GM18519 (cell line): ENCODE results near the gene GRID1.

Experiments used
- ATAC-seq: cut with Tn5 transposase; IDR thresholded peaks from one replicate; pipeline ENCODE4 v1.9.1; 2021; ENCODE audit warnings: mild to moderate bottlenecking, moderate library complexity; ENCODE audit not compliant: unreplicated experiment, low FRiP score

GRID1 gene

GRCh38 chr10:86199041-86199440 lies 167.6 kb downstream of the GRID1 start:
- ATAC-seq: no peak

DNA sequence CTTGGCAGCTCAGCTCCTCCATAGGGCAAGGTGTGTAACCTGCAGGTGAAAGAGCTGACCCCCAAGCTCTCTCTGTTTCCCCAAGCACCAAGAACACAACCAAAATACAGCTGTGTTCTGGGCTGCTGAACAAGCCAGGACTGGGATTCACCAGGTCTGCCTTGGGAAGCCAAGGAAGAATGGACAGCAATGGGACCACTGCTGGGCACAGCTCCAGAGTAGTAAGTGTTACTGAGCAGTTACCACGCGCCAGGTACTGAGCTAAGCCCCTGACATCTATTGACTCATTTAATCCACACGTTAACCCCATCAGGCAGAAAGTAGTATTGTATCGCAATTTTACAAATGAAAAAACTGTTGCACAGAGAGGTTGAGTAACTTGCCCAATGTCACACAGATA lies 168.3 kb downstream of the GRID1 start:
- no peak for ATAC-seq

GRCh38 chr10:86197166-86197790 lies 169.3 kb downstream of the GRID1 start:
- no peak for ATAC-seq

DNA sequence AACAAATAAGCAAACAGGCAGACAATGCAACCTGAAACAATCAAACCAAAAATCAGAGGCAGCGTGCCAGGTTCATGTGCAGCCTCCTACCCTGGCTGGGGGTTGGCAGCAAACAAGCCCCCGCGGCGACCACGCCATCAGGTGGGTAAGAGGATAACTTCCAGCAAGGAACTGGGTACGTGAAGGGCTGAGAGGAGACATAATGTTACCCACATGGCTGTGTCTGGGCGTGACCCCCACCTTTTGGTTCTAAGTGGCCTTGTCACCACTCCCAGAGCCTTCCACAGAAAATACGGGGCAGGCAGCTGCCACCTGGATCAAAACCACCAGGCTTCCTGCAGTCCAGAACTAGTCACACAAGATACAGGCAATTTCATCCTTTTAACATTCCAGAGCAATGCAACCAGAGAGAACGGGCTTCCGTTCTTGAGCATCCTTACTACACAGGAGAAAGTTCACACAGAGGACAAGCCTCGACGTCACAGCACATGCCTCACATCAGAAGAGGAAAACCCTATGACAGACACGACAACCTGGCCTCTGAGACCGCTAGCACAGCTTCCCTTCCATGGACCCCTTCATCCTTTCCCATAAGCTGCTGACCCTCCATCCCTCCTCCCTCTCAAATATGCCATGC lies 171.0 kb downstream of the GRID1 start:
- no peak for ATAC-seq

- no peak for ATAC-seq
Observed at GRCh38 chr10:86194684-86195083, 171.9 kb downstream of the GRID1 start.

GRCh38 chr10:86193841-86194240 lies 172.8 kb downstream of the GRID1 start:
- ATAC-seq: no peak

GRCh38 chr10:86192691-86193090 lies 173.9 kb downstream of the GRID1 start:
- no peak for ATAC-seq

DNA sequence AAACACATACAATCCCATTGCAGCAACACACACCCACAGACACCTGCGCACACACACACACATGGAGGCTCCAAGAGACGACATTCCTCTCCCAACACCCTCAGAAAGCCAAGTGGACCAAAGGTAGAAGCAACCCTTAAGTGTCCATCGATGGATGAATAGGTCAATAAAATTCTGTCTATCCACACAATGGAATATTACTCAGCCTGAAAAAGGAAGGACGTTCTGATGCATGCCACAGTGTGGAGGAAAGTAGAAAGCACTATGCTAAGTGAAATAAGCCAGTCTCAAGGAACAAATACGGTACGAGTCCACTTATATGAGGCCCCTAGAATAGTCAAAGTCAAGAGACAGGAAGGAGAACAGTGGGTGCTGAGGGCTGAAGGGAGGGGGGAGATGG lies 174.4 kb downstream of the GRID1 start:
- ATAC-seq: no peak

GRCh38 chr10:86191686-86192085 lies 174.9 kb downstream of the GRID1 start:
- ATAC-seq: no peak

DNA sequence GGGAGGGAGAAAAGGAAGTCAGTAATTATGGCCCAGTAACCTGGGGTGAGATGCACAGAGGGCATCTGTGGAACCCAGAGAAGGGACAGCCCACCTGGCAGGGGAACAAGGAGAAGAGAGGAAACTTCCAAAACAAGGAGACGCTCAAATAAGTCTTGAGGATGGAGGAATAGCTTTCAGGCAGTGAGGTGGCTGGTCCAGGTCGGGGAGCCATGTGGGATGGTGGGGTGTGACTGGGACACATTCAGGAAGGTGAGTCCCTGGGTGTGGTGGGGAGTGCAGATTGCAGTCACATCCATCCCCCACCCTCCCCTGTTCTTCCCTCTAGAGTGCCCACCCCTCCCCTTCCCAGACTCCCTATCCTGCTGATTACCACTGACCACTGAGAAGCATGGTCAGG lies 175.4 kb downstream of the GRID1 start:
- no peak for ATAC-seq

GRCh38 chr10:86190291-86190690 lies 176.3 kb downstream of the GRID1 start:
- ATAC-seq: no peak

- no peak for ATAC-seq
Observed at GRCh38 chr10:86189891-86190290, 176.7 kb downstream of the GRID1 start.

- no peak for ATAC-seq
Observed at GRCh38 chr10:86188796-86189558, 177.6 kb downstream of the GRID1 start.

- no peak for ATAC-seq
Observed at GRCh38 chr10:86188326-86188725, 178.3 kb downstream of the GRID1 start.

DNA sequence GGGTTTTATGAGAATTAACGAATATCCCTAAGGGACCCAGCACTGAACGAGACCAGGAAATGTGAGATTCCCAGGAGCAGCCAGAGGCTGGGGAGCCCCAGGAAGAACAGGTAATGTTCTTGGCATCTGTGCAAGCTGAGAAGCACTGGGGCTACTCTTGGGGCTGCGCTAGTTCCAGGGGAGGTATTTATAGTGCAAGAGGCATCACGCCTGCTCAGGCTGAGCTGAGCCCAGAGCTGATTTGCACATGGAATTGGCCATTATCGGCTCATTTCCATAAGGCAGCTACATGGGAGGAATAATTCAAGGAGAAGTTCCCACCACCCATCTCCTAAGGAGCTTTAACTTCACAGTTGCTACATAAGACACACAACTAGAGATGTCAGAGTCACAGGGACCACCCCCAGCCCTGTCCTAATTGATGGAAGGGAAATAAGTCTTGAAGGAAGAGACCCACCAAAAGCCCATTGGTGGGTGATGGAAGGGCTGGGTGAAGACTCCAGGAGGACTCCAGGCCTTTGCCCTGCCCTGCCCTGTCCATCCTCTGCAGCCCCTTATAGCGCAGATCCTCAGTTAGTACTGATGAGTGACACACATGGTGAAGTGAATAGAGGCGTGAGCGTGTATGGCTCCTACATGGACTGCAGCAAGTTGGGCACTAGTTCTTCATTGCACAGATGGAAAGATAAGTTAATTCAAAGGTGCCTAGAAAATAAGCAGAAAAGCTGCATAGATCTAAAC lies 178.9 kb downstream of the GRID1 start:
- ATAC-seq: no peak

DNA sequence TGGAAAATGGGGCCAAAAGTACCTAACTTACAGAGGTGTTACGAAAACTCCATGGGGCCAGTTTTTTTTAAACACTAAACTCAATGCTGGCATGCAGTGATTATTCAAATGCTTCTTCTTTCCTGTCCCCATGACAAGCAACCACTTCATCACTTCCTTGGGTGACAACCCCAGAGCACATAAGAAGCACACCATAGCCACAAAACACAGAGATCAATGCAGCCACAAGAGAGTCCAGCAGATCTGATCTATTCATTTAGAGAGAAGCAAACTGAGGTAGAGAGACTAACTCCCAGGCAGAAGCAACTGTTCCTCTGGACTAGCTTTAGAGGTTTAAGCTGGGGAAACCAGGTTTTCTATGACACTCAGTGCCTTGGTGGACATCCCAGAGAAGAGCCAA lies 180.0 kb downstream of the GRID1 start:
- ATAC-seq: no peak

GRCh38 chr10:86182595-86182994 lies 184.0 kb downstream of the GRID1 start:
- no peak for ATAC-seq

DNA sequence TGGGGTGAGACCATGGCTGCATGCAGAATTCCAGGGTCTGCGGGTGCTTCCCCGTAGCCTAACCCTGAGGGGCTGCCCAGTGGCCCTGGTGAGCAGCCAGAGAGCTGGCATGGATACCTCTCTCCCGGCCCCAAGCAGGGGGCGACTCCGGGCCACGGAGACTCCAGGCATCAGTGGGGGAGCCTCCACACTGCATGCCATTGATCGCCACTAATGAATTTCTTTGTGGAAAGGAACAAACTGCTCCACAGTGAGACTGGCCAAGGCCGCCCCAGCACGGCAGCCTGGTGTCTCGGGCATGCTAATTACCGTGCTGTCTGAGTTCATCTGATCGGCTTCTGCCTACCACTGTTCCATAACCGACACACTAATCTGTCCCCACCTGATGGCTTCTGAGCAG lies 184.4 kb downstream of the GRID1 start:
- ATAC-seq: no peak

DNA sequence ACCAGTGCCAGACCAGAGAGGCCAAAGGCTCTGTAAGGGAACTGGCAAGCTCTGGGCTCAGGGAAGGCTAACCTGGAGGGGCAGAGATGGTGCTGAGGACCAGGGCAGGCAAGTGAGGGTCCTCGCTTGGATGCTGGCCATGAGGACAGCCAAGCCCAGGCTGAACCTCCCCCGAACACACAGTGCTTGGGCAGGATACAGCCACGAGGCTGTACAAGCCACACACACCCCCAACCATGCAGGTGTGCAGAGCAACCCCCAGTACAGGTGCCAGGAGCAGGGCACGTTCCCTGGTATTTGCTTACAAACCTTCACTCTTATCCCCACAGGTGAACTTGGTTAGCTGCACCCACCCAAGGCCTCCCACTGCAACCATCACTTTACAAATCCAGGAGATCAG lies 185.7 kb downstream of the GRID1 start:
- ATAC-seq: no peak

- no peak for ATAC-seq
Observed at GRCh38 chr10:86179961-86180360, 186.6 kb downstream of the GRID1 start.

- no peak for ATAC-seq
Observed at GRCh38 chr10:86179153-86179524, 187.5 kb downstream of the GRID1 start.
